Fibroblast of lung (primary cell): ENCODE measurements around the gene MPRIP. TPM values are rescaled to one million over a fixed set of nuclear protein-coding genes. Genes with fewer than 3 reads are reported as not detected.

Source experiments
- DNase-seq, 2 donors: peaks; one replicate each; pipeline versions ENCODE4 v3.0.0 to v3.0.0-alpha.2; 2010; ENCODE audit warnings: low read depth in 2 of 2
- H2AFZ ChIP-seq: 2 replicates; pipeline ENCODE4 v1.5.1; 2012; ENCODE audit warnings: low read length, control low read depth, inconsistent platforms
- H3K27ac ChIP-seq: 2 replicates; pipeline ENCODE4 v1.5.1; 2011; ENCODE audit warnings: low read length, control low read depth; ENCODE audit not compliant: insufficient read depth
- H3K27me3 ChIP-seq: 2 replicates; pipeline ENCODE4 v1.5.1; 2011; ENCODE audit warnings: mild to moderate bottlenecking, low read length; ENCODE audit not compliant: control insufficient read depth, insufficient read depth
- H3K36me3 ChIP-seq: 2 replicates; pipeline ENCODE4 v1.5.1; 2011; ENCODE audit warnings: low read length; ENCODE audit not compliant: control insufficient read depth, insufficient read depth
- H3K4me1 ChIP-seq: 2 replicates; pipeline ENCODE4 v1.5.1; 2011; ENCODE audit warnings: low read length; ENCODE audit not compliant: control insufficient read depth, insufficient read depth; ENCODE audit errors: extremely low read depth
- H3K4me2 ChIP-seq: 2 replicates; pipeline ENCODE4 v1.5.1; 2011; ENCODE audit warnings: low read length, control low read depth; ENCODE audit not compliant: insufficient read depth; ENCODE audit errors: extremely low read depth
- H3K4me3 ChIP-seq, 4 experiments: fragments of 200-600 bp in 1 of 4; sonication (generic) in 1 of 4; replicated peaks in 1 of 4; 2 replicates each; pipeline ENCODE4 v1.5.1; 2011 to 2016; ENCODE audit warnings: low read length in 4 of 4, low read depth in 3 of 4, mild to moderate bottlenecking in 3 of 4, control low read depth in 2 of 4, inconsistent platforms in 1 of 4, mixed read lengths in 1 of 4; ENCODE audit not compliant: insufficient read depth in 1 of 4; ENCODE audit errors: control extremely low read depth in 1 of 4
- H3K79me2 ChIP-seq: 2 replicates; pipeline ENCODE4 v1.5.1; 2012; ENCODE audit warnings: mild to moderate bottlenecking, low read length, inconsistent platforms; ENCODE audit not compliant: control insufficient read depth, insufficient read depth
- H3K9ac ChIP-seq: 2 replicates; pipeline ENCODE4 v1.5.1; 2011; ENCODE audit warnings: mild to moderate bottlenecking, low read length, control low read depth; ENCODE audit not compliant: insufficient read depth
- H3K9me3 ChIP-seq: 2 replicates; pipeline ENCODE4 v1.5.1; 2012; ENCODE audit warnings: low read depth, low read length; ENCODE audit not compliant: control insufficient read depth, insufficient read depth
- H4K20me1 ChIP-seq: 2 replicates; pipeline ENCODE4 v1.5.1; 2011; ENCODE audit warnings: low read length; ENCODE audit not compliant: control insufficient read depth, insufficient read depth; ENCODE audit errors: extremely low read depth
- CTCF ChIP-seq, 2 donors: IDR thresholded peaks in 1 of 2; conservative IDR thresholded peaks in 1 of 2; 1 replicate in 1 of 2; 2 replicates in 1 of 2; pipeline ENCODE4 v1.5.1; 2011 to 2012; ENCODE audit warnings: low read length in 2 of 2, control low read depth in 1 of 2, inconsistent platforms in 1 of 2, low read depth in 1 of 2, mild to moderate bottlenecking in 1 of 2
- EZH2 ChIP-seq: IDR thresholded peaks from 2 replicates; pipeline ENCODE4 v1.5.1; 2012; ENCODE audit warnings: low read length, control low read depth, mild to moderate bottlenecking; ENCODE audit errors: missing control alignments
- polyA plus RNA-seq, 2 donors: library from polyadenylated mRNA; depleted of rRNA in 1 of 2; stranded (reverse) in 1 of 2; unstranded in 1 of 2; fragments of >200 nt; gene quantifications; 2 replicates each; pipeline ENCODE4 v1.2.1, GENCODE V29; 2011 to 2012; ENCODE audit warnings: missing spikeins in 1 of 2
- total RNA-seq: library from RNA; depleted of rRNA; stranded (reverse); fragments of >200 nt; gene quantifications from 2 replicates; pipeline ENCODE4 v1.2.1, GENCODE V29; 2014

MPRIP gene
- total and polyA plus RNA-seq, 2 donors (not counting 1 experiment from before 2014, with no cell fraction given) = 104 to 124 TPM

GRCh38 chr17:17137731-17138585, 95.7 kb downstream of the MPRIP start:
- Histone ChIP-seq H3K36me3 (peaks cover 17% of the 10 kb centered on the region), H3K4me1 (peaks cover 8% of the 10 kb centered on the region), H3K79me2 (no peaks in the 10 kb centered on the region), H4K20me1 (no peaks in the 10 kb centered on the region), H3K4me3 (no peak overlapping the region), H3K9ac (no peak overlapping the region), H2AFZ (no peak overlapping the region), H3K4me2 (no peak overlapping the region), H3K9me3 (no peaks in the 10 kb centered on the region), H3K27me3 (no peaks in the 10 kb centered on the region), H3K27ac (no peak overlapping the region)
- TF ChIP-seq CTCF (conservative IDR thresholded peaks at IDR 0.05 in 1 of 2, IDR thresholded peaks at IDR 0.05 in 1 of 2; ENCODE audit: low read depth in 1 of 2, low read length in 2 of 2) (no peak), EZH2 (no peak)
- DNase-seq = no peak

- TF ChIP-seq CTCF (conservative IDR thresholded peaks at IDR 0.05 in 1 of 2, IDR thresholded peaks at IDR 0.05 in 1 of 2; ENCODE audit: low read depth in 1 of 2, low read length in 2 of 2) = no peak
- no peak for TF ChIP-seq EZH2
- Histone ChIP-seq H2AFZ (no peak overlapping the region), H3K4me3 (no peak overlapping the region), H3K9ac (no peak overlapping the region), H3K9me3 (no peaks in the 10 kb centered on the region), H3K79me2 (no peaks in the 10 kb centered on the region), H3K36me3 (peaks cover 21% of the 10 kb centered on the region), H3K4me1 (peaks cover 8% of the 10 kb centered on the region), H3K27ac (no peak overlapping the region), H3K27me3 (no peaks in the 10 kb centered on the region), H4K20me1 (no peaks in the 10 kb centered on the region), H3K4me2 (no peak overlapping the region)
- DNase-seq = peak in 1 of 2 donors; percentile 19
Observed at GRCh38 chr17:17139972-17140589, 97.8 kb downstream of the MPRIP start.

- peaks cover 23% of the 10 kb centered on the region for H3K36me3 ChIP-seq
- H2AFZ ChIP-seq = no peak overlapping the region
- H3K79me2 ChIP-seq = no peaks in the 10 kb centered on the region
- no peak overlapping the region for H3K4me3 ChIP-seq
- no peak overlapping the region for H3K27ac ChIP-seq
- H3K9ac ChIP-seq = no peak overlapping the region
- H3K27me3 ChIP-seq = no peaks in the 10 kb centered on the region
- H3K4me1 ChIP-seq = peaks cover 8% of the 10 kb centered on the region
- H4K20me1 ChIP-seq = no peaks in the 10 kb centered on the region
- DNase-seq = peak; percentile 48 to 79
- TF ChIP-seq EZH2 (no peak), CTCF (conservative IDR thresholded peaks at IDR 0.05 in 1 of 2, IDR thresholded peaks at IDR 0.05 in 1 of 2; ENCODE audit: low read depth in 1 of 2, low read length in 2 of 2) (peak; percentile 3 to 27)
- H3K9me3 ChIP-seq = no peaks in the 10 kb centered on the region
- no peak overlapping the region for H3K4me2 ChIP-seq
Observed at GRCh38 chr17:17140590-17140980, 98.3 kb downstream of the MPRIP start.
